GM23338 (cell line): Measurements from ENCODE around the gene SLC24A4. TPM values are rescaled to one million over a fixed set of nuclear protein-coding genes. Genes with fewer than 3 reads are reported as not detected.

Source experiments
- ATAC-seq: fragments of 200-7000 bp; cut with Tn5 transposase; 3 replicates; pipeline ENCODE4 v1.9.1; 2020
- DNase-seq: peaks from one replicate; pipeline ENCODE4 v3.0.0-alpha.2; 2015; ENCODE audit warnings: low spot score
- H2AFZ ChIP-seq: fragments of 200-600 bp; sonication (generic); 2 replicates; pipeline ENCODE4 v1.8.0; 2016; ENCODE audit warnings: antibody characterized with exemption, mild to moderate bottlenecking, moderate library complexity
- H3F3A ChIP-seq: fragments of 200-600 bp; sonication (generic); replicated peaks from 2 replicates; pipeline ENCODE4 v1.8.0; 2017; ENCODE audit warnings: antibody characterized with exemption, mixed run types, low read depth
- H3K27ac ChIP-seq: fragments of 200-600 bp; sonication (generic); 2 replicates; pipeline ENCODE4 v1.6.1; 2016; ENCODE audit warnings: low read depth
- H3K27me3 ChIP-seq: fragments of 200-600 bp; sonication (generic); 2 replicates; pipeline ENCODE4 v1.8.0; 2016; ENCODE audit warnings: mild to moderate bottlenecking, mixed run types, moderate library complexity; ENCODE audit not compliant: insufficient read depth
- H3K36me3 ChIP-seq: fragments of 200-600 bp; sonication (generic); 2 replicates; pipeline ENCODE4 v1.8.0; 2016; ENCODE audit warnings: mild to moderate bottlenecking; ENCODE audit not compliant: insufficient read depth
- H3K4me1 ChIP-seq: fragments of 200-600 bp; sonication (generic); 2 replicates; pipeline ENCODE4 v1.8.0; 2016; ENCODE audit warnings: mild to moderate bottlenecking, moderate library complexity; ENCODE audit not compliant: insufficient read depth
- H3K4me2 ChIP-seq: fragments of 200-600 bp; sonication (generic); 2 replicates; pipeline ENCODE4 v1.7.1; 2017; ENCODE audit warnings: mixed run types
- H3K4me3 ChIP-seq: fragments of 200-600 bp; sonication (generic); 2 replicates; pipeline ENCODE4 v1.6.1; 2016; ENCODE audit warnings: mixed run types
- H3K79me2 ChIP-seq: fragments of 200-600 bp; sonication (generic); replicated peaks from 2 replicates; pipeline ENCODE4 v1.8.0; 2017; ENCODE audit warnings: mild to moderate bottlenecking; ENCODE audit not compliant: insufficient read depth
- H3K9me2 ChIP-seq: fragments of 200-600 bp; sonication (generic); 2 replicates; pipeline ENCODE4 v1.8.0; 2017; ENCODE audit not compliant: insufficient read depth
- H4K20me1 ChIP-seq: fragments of 200-600 bp; sonication (generic); replicated peaks from 2 replicates; pipeline ENCODE4 v1.8.0; 2017; ENCODE audit warnings: mild to moderate bottlenecking; ENCODE audit not compliant: insufficient read depth
- H3K27ac Mint-ChIP-seq: 2 replicates; pipeline ENCODE4 v1.8.0; 2020; ENCODE audit warnings: inconsistent platforms, mild to moderate bottlenecking, moderate library complexity, mixed read lengths
- H3K27me3 Mint-ChIP-seq: 3 replicates; pipeline ENCODE4 v1.8.0; 2022; ENCODE audit warnings: low read depth, mild to moderate bottlenecking, moderate library complexity, mixed read lengths, inconsistent platforms; ENCODE audit not compliant: insufficient read depth, poor library complexity
- H3K36me3 Mint-ChIP-seq: 3 replicates; pipeline ENCODE4 v1.8.0; 2021; ENCODE audit warnings: low read depth, mild to moderate bottlenecking, inconsistent platforms, moderate library complexity, mixed read lengths
- H3K4me1 Mint-ChIP-seq: 3 replicates; pipeline ENCODE4 v1.8.0; 2020; ENCODE audit warnings: mild to moderate bottlenecking, inconsistent platforms, mixed read lengths
- H3K4me3 Mint-ChIP-seq: 3 replicates; pipeline ENCODE4 v1.8.0; 2021; ENCODE audit warnings: moderate library complexity, mild to moderate bottlenecking, inconsistent platforms, mixed read lengths
- H3K9me3 Mint-ChIP-seq: 3 replicates; pipeline ENCODE4 v1.8.0; 2020; ENCODE audit warnings: moderate library complexity, mild to moderate bottlenecking, inconsistent platforms, mixed read lengths
- CREB1 ChIP-seq: fragments of 250-450 bp; sonication (Bioruptor Pico); IDR thresholded peaks from 2 replicates; pipeline ENCODE4 v1.5.0; 2020; ENCODE audit warnings: low read depth, mild to moderate bottlenecking, moderate library complexity
- ETS1 ChIP-seq: IDR thresholded peaks from 2 replicates; pipeline ENCODE4 v1.6.1; 2016; ENCODE audit warnings: antibody characterized with exemption
- EZH2 ChIP-seq: fragments of 200-600 bp; sonication (generic); IDR thresholded peaks from one replicate; pipeline ENCODE4 v1.8.0; 2017; ENCODE audit warnings: antibody characterized with exemption, mild to moderate bottlenecking, low read depth; ENCODE audit not compliant: unreplicated experiment
- NANOG ChIP-seq: IDR thresholded peaks from 2 replicates; pipeline ENCODE4 v1.6.1; 2016; ENCODE audit warnings: antibody characterized with exemption, borderline replicate concordance
- POLR2AphosphoS5 ChIP-seq: IDR thresholded peaks from 2 replicates; pipeline ENCODE4 v1.6.1; 2016; ENCODE audit warnings: antibody characterized with exemption, low read depth
- STAT1 ChIP-seq: IDR thresholded peaks from one replicate; pipeline ENCODE4 v1.6.1; 2016; ENCODE audit warnings: antibody characterized with exemption; ENCODE audit not compliant: unreplicated experiment
- ZNF331 ChIP-seq: fragments of 250-450 bp; sonication (Bioruptor Pico); IDR thresholded peaks from 2 replicates; pipeline ENCODE4 v1.5.0; 2020; ENCODE audit warnings: low read depth, mild to moderate bottlenecking, moderate library complexity
- polyA plus RNA-seq: library from polyadenylated mRNA; unstranded; fragments of >200 nt; fragmentation: Nextera tagmentation; extraction: Ambion mirVana; gene quantifications from 2 replicates; pipeline ENCODE4 v1.2.1, GENCODE V29; 2016
- total RNA-seq: library from RNA; depleted of rRNA; stranded (reverse); fragments of >200 nt; shearing (Covaris generic); gene quantifications from 2 replicates; pipeline ENCODE4 v1.2.3, GENCODE V29; 2014
- TF ChIP-seq, protein P1 (sequence below): fragments of 250-450 bp; sonication (Bioruptor Pico); IDR thresholded peaks from 2 replicates; pipeline ENCODE4 v1.5.0; 2020; ENCODE audit warnings: mild to moderate bottlenecking, moderate library complexity

Gene SLC24A4
- total and polyA plus RNA-seq, 2 experiments from 2014 or later = 0.06 to 0.38 TPM

- TF ChIP-seq, protein P1, sequence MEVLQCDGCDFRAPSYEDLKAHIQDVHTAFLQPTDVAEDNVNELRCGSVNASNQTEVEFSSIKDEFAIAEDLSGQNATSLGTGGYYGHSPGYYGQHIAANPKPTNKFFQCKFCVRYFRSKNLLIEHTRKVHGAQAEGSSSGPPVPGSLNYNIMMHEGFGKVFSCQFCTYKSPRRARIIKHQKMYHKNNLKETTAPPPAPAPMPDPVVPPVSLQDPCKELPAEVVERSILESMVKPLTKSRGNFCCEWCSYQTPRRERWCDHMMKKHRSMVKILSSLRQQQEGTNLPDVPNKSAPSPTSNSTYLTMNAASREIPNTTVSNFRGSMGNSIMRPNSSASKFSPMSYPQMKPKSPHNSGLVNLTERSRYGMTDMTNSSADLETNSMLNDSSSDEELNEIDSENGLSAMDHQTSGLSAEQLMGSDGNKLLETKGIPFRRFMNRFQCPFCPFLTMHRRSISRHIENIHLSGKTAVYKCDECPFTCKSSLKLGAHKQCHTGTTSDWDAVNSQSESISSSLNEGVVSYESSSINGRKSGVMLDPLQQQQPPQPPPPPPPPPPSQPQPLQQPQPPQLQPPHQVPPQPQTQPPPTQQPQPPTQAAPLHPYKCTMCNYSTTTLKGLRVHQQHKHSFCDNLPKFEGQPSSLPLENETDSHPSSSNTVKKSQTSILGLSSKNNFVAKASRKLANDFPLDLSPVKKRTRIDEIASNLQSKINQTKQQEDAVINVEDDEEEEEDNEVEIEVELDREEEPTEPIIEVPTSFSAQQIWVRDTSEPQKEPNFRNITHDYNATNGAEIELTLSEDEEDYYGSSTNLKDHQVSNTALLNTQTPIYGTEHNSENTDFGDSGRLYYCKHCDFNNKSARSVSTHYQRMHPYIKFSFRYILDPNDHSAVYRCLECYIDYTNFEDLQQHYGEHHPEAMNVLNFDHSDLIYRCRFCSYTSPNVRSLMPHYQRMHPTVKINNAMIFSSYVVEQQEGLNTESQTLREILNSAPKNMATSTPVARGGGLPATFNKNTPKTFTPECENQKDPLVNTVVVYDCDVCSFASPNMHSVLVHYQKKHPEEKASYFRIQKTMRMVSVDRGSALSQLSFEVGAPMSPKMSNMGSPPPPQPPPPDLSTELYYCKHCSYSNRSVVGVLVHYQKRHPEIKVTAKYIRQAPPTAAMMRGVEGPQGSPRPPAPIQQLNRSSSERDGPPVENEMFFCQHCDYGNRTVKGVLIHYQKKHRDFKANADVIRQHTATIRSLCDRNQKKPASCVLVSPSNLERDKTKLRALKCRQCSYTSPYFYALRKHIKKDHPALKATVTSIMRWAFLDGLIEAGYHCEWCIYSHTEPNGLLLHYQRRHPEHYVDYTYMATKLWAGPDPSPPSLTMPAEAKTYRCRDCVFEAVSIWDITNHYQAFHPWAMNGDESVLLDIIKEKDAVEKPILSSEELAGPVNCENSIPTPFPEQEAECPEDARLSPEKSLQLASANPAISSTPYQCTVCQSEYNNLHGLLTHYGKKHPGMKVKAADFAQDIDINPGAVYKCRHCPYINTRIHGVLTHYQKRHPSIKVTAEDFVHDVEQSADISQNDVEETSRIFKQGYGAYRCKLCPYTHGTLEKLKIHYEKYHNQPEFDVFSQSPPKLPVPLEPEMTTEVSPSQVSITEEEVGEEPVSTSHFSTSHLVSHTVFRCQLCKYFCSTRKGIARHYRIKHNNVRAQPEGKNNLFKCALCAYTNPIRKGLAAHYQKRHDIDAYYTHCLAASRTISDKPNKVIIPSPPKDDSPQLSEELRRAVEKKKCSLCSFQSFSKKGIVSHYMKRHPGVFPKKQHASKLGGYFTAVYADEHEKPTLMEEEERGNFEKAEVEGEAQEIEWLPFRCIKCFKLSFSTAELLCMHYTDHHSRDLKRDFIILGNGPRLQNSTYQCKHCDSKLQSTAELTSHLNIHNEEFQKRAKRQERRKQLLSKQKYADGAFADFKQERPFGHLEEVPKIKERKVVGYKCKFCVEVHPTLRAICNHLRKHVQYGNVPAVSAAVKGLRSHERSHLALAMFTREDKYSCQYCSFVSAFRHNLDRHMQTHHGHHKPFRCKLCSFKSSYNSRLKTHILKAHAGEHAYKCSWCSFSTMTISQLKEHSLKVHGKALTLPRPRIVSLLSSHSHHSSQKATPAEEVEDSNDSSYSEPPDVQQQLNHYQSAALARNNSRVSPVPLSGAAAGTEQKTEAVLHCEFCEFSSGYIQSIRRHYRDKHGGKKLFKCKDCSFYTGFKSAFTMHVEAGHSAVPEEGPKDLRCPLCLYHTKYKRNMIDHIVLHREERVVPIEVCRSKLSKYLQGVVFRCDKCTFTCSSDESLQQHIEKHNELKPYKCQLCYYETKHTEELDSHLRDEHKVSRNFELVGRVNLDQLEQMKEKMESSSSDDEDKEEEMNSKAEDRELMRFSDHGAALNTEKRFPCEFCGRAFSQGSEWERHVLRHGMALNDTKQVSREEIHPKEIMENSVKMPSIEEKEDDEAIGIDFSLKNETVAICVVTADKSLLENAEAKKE (CRISPR knock-in tag) = no peak
- no peak for TF ChIP-seq CREB1
- no peak for TF ChIP-seq POLR2AphosphoS5
Observed at GRCh38 chr14:92511453-92512238, 188.7 kb downstream of the SLC24A4 start (continued).

DNA sequence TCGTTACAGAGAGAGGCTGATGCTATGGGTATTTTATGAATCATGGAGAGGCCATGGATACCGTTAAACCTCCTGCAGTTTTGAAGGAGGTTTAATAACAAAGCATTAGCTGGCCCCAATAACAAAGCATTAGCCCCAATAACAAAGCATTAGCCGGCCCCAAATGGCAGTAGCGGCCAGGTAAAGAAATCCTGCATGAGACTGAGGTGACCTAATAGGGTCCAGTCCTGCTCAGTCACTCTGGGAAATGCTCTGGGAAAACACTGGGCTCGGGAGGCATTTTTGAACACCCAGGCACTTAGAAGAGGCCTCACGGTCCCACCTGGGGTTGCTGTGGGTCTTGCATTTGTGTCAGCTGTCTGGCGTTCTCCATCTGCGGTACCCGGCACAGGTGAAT is 189.8 kb downstream of the SLC24A4 start:
- peak overlapping the region; percentile 74 for H3K4me2 ChIP-seq
- H2AFZ ChIP-seq = peak overlapping the region; percentile 85; the same call in 1 of the 2 replicates
- H3K4me3 ChIP-seq = peak overlapping the region; percentile 75
- Mint-ChIP-seq H3K27me3 (peaks cover 21% of the 10 kb centered on the region), H3K27ac (no peak overlapping the region), H3K4me3 (peak overlapping the region; percentile 42), H3K9me3 (no peaks in the 10 kb centered on the region), H3K4me1 (peaks cover 6% of the 10 kb centered on the region), H3K36me3 (no peaks in the 10 kb centered on the region)
- no peaks in the 10 kb centered on the region for H4K20me1 ChIP-seq
- peaks cover 40% of the 10 kb centered on the region for H3K27me3 ChIP-seq
- no peaks in the 10 kb centered on the region; the same call in 1 of the 2 replicates for H3K4me1 ChIP-seq
- H3K79me2 ChIP-seq = no peaks in the 10 kb centered on the region
- ATAC-seq = no peak
- 0 out of 2 replicates have a peak, but pooled peaks cover 3% of the 10 kb centered on the region for H3F3A ChIP-seq
- no peaks in the 10 kb centered on the region for H3K9me2 ChIP-seq
- H3K36me3 ChIP-seq = no peaks in the 10 kb centered on the region
- no peak overlapping the region for H3K27ac ChIP-seq
- TF ChIP-seq EZH2 = no peak
- no peak for TF ChIP-seq STAT1
- TF ChIP-seq NANOG = no peak
- TF ChIP-seq ZNF331 (CRISPR knock-in tag) = no peak
- no peak for TF ChIP-seq ETS1
- no peak for DNase-seq
